ENCODE results near the gene SLC4A4.

The SLC4A4 gene

DNA sequence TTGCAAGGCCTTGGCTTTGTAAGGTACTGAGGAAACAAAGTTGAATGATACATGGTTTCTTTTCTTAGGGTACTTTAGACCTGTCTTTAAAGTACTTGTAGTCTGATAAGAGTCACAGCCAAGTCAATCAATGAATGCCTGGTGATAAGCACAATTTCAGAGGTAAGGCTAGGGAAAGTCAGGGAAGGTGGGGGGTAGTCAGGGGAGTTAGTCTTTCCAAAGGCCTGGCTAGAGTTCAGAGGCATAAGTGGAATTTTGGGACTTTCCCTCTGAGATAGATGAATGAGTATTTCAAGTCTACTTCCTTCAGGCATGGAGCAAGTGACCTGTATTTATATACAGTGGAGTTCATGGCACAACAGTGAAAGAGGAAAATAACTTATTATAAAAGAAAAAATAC, 78.3 kb downstream of the SLC4A4 start:
- no peak overlapping the region for H3K4me3 ChIP-seq (ENCODE audit: low read depth, low read length)
- TF ChIP-seq, protein P1, sequence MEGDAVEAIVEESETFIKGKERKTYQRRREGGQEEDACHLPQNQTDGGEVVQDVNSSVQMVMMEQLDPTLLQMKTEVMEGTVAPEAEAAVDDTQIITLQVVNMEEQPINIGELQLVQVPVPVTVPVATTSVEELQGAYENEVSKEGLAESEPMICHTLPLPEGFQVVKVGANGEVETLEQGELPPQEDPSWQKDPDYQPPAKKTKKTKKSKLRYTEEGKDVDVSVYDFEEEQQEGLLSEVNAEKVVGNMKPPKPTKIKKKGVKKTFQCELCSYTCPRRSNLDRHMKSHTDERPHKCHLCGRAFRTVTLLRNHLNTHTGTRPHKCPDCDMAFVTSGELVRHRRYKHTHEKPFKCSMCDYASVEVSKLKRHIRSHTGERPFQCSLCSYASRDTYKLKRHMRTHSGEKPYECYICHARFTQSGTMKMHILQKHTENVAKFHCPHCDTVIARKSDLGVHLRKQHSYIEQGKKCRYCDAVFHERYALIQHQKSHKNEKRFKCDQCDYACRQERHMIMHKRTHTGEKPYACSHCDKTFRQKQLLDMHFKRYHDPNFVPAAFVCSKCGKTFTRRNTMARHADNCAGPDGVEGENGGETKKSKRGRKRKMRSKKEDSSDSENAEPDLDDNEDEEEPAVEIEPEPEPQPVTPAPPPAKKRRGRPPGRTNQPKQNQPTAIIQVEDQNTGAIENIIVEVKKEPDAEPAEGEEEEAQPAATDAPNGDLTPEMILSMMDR (IDR thresholded peaks at IDR 0.05; ENCODE audit: low read depth, low read length) = no peak
- DNase-seq = no peak
- H3K27me3 ChIP-seq (ENCODE audit: insufficient read depth, low read depth, severe bottlenecking) = no peaks in the 10 kb centered on the region
- H3K9me3 ChIP-seq (ENCODE audit: severe bottlenecking) = peaks cover 3% of the 10 kb centered on the region
- H3K36me3 ChIP-seq = no peaks in the 10 kb centered on the region
- no peak overlapping the region for H3K27ac ChIP-seq

DNA sequence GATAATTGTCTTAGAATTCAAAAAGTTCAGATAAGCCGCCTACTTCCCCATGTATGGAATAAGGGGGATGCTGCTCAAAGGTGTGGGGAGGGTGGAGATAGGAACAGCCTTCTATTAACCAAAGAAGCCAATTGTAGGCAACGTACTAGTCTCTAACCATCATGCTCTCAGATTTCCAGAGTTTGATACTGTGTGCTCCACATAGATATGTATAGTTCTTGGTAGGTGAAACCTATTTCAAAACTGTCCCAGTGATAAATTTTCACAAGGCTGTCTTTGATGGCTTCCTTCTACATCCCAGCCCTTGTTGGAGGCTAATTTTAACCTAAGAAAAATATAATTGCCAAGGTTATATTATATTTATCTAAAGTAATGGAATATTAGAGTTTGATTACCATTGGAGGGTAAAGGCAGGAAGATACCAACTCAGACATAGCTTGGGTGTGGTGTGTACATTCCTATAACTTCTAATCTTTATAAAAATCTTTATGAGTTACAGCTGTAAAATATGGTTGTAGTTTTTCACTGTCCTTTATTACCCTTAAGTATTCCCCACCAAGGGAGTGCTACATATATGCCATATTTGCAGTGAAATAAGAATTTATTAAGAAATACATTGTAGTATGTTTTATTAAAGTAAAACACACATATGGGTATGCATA, 87.7 kb downstream of the SLC4A4 start:
- no peaks in the 10 kb centered on the region for H3K9me3 ChIP-seq (ENCODE audit: severe bottlenecking)
- H3K27me3 ChIP-seq (ENCODE audit: insufficient read depth, low read depth, severe bottlenecking) = no peaks in the 10 kb centered on the region
- H3K36me3 ChIP-seq = no peaks in the 10 kb centered on the region
- DNase-seq = no peak
- no peak overlapping the region for H3K4me3 ChIP-seq (ENCODE audit: low read depth, low read length)
- TF ChIP-seq, protein P1 (IDR thresholded peaks at IDR 0.05; ENCODE audit: low read depth, low read length) = no peak
- no peak overlapping the region for H3K27ac ChIP-seq

DNA sequence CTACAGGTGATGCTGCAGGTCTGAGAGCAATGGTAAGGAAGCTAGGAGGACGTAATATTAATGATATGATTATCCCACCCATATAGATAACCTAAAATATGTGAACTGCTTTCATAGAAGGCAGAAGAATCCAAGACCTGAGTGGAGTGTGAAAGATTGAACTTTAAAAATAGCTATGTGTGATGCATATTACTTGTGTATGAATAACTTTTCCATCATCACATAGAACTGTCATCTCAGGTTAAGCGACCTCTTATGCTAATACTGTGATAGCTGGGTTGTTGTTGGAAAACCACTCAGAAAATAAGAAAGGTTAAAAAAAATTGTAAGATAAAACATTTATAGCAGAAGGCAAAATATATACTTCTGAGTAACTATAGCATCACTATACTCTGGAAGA, 90.3 kb downstream of the SLC4A4 start:
- Histone ChIP-seq H3K36me3 (no peaks in the 10 kb centered on the region), H3K27me3 (ENCODE audit: insufficient read depth, low read depth, severe bottlenecking) (no peaks in the 10 kb centered on the region), H3K27ac (no peak overlapping the region), H3K9me3 (ENCODE audit: severe bottlenecking) (no peaks in the 10 kb centered on the region), H3K4me3 (ENCODE audit: low read depth, low read length) (no peak overlapping the region)
- TF ChIP-seq, protein P1 (IDR thresholded peaks at IDR 0.05; ENCODE audit: low read depth, low read length) = no peak
- no peak for DNase-seq

DNA sequence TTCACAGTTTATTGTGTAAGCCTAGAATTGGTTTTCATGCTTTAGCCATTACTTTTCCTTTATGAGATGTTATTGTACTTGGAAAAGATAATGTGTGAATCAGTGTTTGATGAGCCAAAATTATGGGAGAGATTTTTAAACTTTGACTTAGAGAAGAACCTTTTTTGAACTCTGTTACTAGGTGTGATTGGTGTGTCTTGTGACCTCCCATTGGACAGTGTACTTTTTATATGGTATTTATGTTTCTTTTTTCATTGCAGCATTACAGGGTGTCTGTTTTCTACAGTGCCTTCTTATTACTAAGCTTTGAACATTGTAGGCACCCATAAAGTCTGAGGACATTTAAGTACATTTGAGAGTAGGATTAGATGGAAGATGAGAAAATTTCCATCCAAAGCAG, 91.1 kb downstream of the SLC4A4 start:
- DNase-seq = no peak
- Histone ChIP-seq H3K36me3 (no peaks in the 10 kb centered on the region), H3K27ac (no peak overlapping the region), H3K27me3 (ENCODE audit: insufficient read depth, low read depth, severe bottlenecking) (no peaks in the 10 kb centered on the region), H3K9me3 (ENCODE audit: severe bottlenecking) (no peaks in the 10 kb centered on the region), H3K4me3 (ENCODE audit: low read depth, low read length) (no peak overlapping the region)
- TF ChIP-seq, protein P1 (IDR thresholded peaks at IDR 0.05; ENCODE audit: low read depth, low read length) = no peak

DNA sequence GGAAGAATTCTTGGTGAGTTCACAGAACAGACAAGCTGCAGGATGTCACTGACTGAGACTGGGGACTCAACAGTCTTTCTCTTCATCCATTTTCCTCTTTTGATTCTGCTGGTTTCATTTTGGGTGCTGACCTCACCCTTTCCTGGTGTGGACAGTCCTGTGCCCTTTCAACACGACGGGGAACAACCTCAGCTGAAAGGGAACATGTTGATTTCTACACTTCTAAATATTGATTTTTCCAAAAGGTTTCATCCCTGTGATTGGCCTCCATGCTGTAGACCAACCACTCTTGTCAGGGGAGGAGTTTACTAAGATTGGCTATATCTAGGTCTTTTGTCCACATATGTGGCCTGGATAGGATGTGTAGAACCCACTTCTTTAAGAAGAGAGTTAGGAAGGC, 91.8 kb downstream of the SLC4A4 start:
- H3K9me3 ChIP-seq (ENCODE audit: severe bottlenecking) = no peaks in the 10 kb centered on the region
- H3K4me3 ChIP-seq (ENCODE audit: low read depth, low read length) = no peak overlapping the region
- H3K27me3 ChIP-seq (ENCODE audit: insufficient read depth, low read depth, severe bottlenecking) = no peaks in the 10 kb centered on the region
- no peak overlapping the region for H3K27ac ChIP-seq
- TF ChIP-seq, protein P1 (IDR thresholded peaks at IDR 0.05; ENCODE audit: low read depth, low read length) = no peak
- DNase-seq = no peak
- H3K36me3 ChIP-seq = no peaks in the 10 kb centered on the region

DNA sequence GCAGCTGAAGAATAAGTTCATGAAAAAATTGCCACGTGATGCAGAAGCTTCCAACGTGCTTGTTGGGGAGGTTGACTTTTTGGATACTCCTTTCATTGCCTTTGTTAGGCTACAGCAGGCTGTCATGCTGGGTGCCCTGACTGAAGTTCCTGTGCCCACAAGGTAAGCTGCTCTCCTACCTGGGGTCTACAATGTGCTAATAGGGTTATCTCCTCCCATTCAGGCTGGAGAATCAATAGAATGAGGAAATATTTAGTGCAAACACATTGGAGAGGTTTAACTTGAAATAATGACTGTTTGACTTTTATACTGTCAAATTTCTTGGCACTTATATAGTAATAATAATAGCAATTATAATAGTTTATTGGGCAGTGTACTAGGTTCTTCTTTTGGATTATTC, 101.8 kb downstream of the SLC4A4 start:
- TF ChIP-seq, protein P1 (IDR thresholded peaks at IDR 0.05; ENCODE audit: low read depth, low read length) = no peak
- Histone ChIP-seq H3K9me3 (ENCODE audit: severe bottlenecking) (peaks cover 2% of the 10 kb centered on the region), H3K27ac (no peak overlapping the region), H3K27me3 (ENCODE audit: insufficient read depth, low read depth, severe bottlenecking) (no peaks in the 10 kb centered on the region), H3K4me3 (ENCODE audit: low read depth, low read length) (no peak overlapping the region), H3K36me3 (no peaks in the 10 kb centered on the region)
- no peak for DNase-seq

Data from WERI-Rb-1 (cell line).